HepG2 (cell line): ENCODE data around the gene USP2. TPM values are rescaled to one million over a fixed set of nuclear protein-coding genes. Genes with fewer than 3 reads are reported as not detected.

Experiments used
- ATAC-seq: fragments of 200-7000 bp; cut with Tn5 transposase; 3 replicates; pipeline ENCODE4 v1.9.1; 2020; ENCODE audit warnings: mild to moderate bottlenecking, moderate library complexity
- BruUV-seq: library from RNA; stranded (reverse); fragments of 400-500 nt; replicated peaks from 2 replicates; lab custom pipeline; 2021; lab: Mats Ljungman, UMichigan
- CTCF ChIA-PET: fragments of 300-600 bp; formaldehyde crosslinking; extraction: SDS; loops from one replicate; lab custom pipeline; 2021; ENCODE audit warnings: low total read pairs, inconsistent platforms, low intra/inter-chr PET ratio; lab: Yijun Ruan, JAX
- POLR2A ChIA-PET: fragments of 350-600 bp; sonication (Branson Sonifier 250); formaldehyde crosslinking; loops from one replicate; lab custom pipeline; 2020; ENCODE audit warnings: antibody characterized with exemption, inconsistent platforms; lab: Yijun Ruan, JAX
- DNase-seq: peaks from one replicate; pipeline ENCODE4 v3.0.0-alpha.2; 2015; ENCODE audit warnings: low spot score
- FAIRE-seq: peaks from 3 replicates; lab custom pipeline; 2011; peaks lifted over from hg19 to GRCh38; lab: Jason Lieb, UNC
- H2AFZ ChIP-seq: one replicate; pipeline ENCODE4 v1.6.1; 2011; ENCODE audit warnings: low read length, inconsistent platforms
- H3K27ac ChIP-seq: fragments of 300-600 bp; 3 replicates; pipeline ENCODE4 v1.8.0; 2011; ENCODE audit warnings: mixed run types, mild to moderate bottlenecking, mixed read lengths, low read length, inconsistent platforms; ENCODE audit not compliant: insufficient read depth; ENCODE audit errors: extremely low read length
- H3K27me3 ChIP-seq, 2 experiments: fragments of 200-600 bp in 1 of 2; 2 replicates in 1 of 2; 3 replicates in 1 of 2; pipeline versions ENCODE4 v1.6.0 to v1.8.0; 2011; ENCODE audit warnings: low read length in 2 of 2, mild to moderate bottlenecking in 2 of 2, moderate library complexity in 2 of 2, inconsistent platforms in 1 of 2; ENCODE audit not compliant: insufficient read depth in 2 of 2, control insufficient read depth in 1 of 2
- H3K36me3 ChIP-seq, 2 experiments: fragments of 200-600 bp in 1 of 2; replicated peaks in 1 of 2; 2 replicates in 1 of 2; 3 replicates in 1 of 2; pipeline versions ENCODE4 v1.5.1 to v1.8.0; 2011; ENCODE audit warnings: low read length in 2 of 2, inconsistent platforms in 1 of 2; ENCODE audit not compliant: insufficient read depth in 2 of 2, control insufficient read depth in 1 of 2
- H3K4me1 ChIP-seq: 2 replicates; pipeline ENCODE4 v1.5.1; 2012; ENCODE audit warnings: low read length, inconsistent platforms; ENCODE audit not compliant: insufficient read depth
- H3K4me2 ChIP-seq: 2 replicates; pipeline ENCODE4 v1.6.0; 2011; ENCODE audit warnings: low read depth, low read length, inconsistent platforms
- H3K4me3 ChIP-seq, 3 experiments: fragments of 200-600 bp in 1 of 3; sonication (generic), shearing (Covaris generic) in 1 of 3; replicated peaks in 1 of 3; 2 replicates each; pipeline ENCODE4 v1.5.1; 2011 to 2016; ENCODE audit warnings: low read length in 3 of 3, inconsistent platforms in 2 of 3, low read depth in 2 of 3, mild to moderate bottlenecking in 2 of 3, control low read depth in 1 of 3, mixed read lengths in 1 of 3; ENCODE audit not compliant: insufficient read depth in 1 of 3
- H3K79me2 ChIP-seq: one replicate; pipeline ENCODE4 v1.6.1; 2011; ENCODE audit warnings: low read length, inconsistent platforms; ENCODE audit not compliant: insufficient read depth
- H3K9ac ChIP-seq: 2 replicates; pipeline ENCODE4 v1.6.0; 2011; ENCODE audit warnings: mild to moderate bottlenecking, low read depth, low read length, inconsistent platforms; ENCODE audit not compliant: insufficient read depth
- H3K9me3 ChIP-seq: 2 replicates; pipeline ENCODE4 v1.5.1; 2012; ENCODE audit warnings: mild to moderate bottlenecking, low read length
- H4K20me1 ChIP-seq: 2 replicates; pipeline ENCODE4 v1.6.0; 2011; ENCODE audit warnings: inconsistent platforms, mild to moderate bottlenecking, low read length, moderate library complexity; ENCODE audit not compliant: insufficient read depth
- HOXA5 ChIP-seq: sonication (generic); formaldehyde crosslinking; IDR thresholded peaks from 2 replicates; pipeline ENCODE4 v1.4.0; 2020; ENCODE audit warnings: missing genetic modification reagents
- MTF1 ChIP-seq: sonication (generic); formaldehyde crosslinking; IDR thresholded peaks from 2 replicates; pipeline ENCODE4 v1.5.0; 2020; ENCODE audit warnings: missing genetic modification reagents
- RXRB ChIP-seq: IDR thresholded peaks from 2 replicates; pipeline ENCODE4 v1.6.1; 2016; ENCODE audit warnings: borderline replicate concordance, missing genetic modification reagents, missing compliant biosample characterization
- SALL1 ChIP-seq: sonication (generic); formaldehyde crosslinking; IDR thresholded peaks from 2 replicates; pipeline ENCODE4 v1.8.0; 2022; ENCODE audit warnings: mild to moderate bottlenecking, missing genetic modification reagents
- SALL2 ChIP-seq: sonication (generic); formaldehyde crosslinking; IDR thresholded peaks from 2 replicates; pipeline ENCODE4 v1.8.1; 2023; ENCODE audit warnings: mild to moderate bottlenecking, missing genetic modification reagents, inconsistent platforms
- SNAI1 ChIP-seq: sonication (generic); formaldehyde crosslinking; IDR thresholded peaks from 2 replicates; pipeline ENCODE4 v1.5.0; 2020; ENCODE audit warnings: mild to moderate bottlenecking, missing genetic modification reagents, borderline replicate concordance
- SNAPC2 ChIP-seq: sonication (generic); formaldehyde crosslinking; IDR thresholded peaks from 2 replicates; pipeline ENCODE4 v1.8.1; 2022; ENCODE audit warnings: mild to moderate bottlenecking, missing genetic modification reagents
- TAF15 ChIP-seq: fragments of 200-400 bp; formaldehyde crosslinking; IDR thresholded peaks from one replicate; pipeline ENCODE4 v1.6.1; 2018; ENCODE audit warnings: mild to moderate bottlenecking, low read depth, low read length; ENCODE audit not compliant: poor library complexity, severe bottlenecking
- ZFP62 ChIP-seq: sonication (generic); formaldehyde crosslinking; IDR thresholded peaks from 2 replicates; pipeline ENCODE4 v1.4.0; 2020; ENCODE audit warnings: missing genetic modification reagents
- ZNF207 ChIP-seq: fragments of 450-650 bp; IDR thresholded peaks from 2 replicates; pipeline ENCODE4 v1.6.1; 2016; ENCODE audit warnings: antibody characterized with exemption, borderline replicate concordance
- ZNF24 ChIP-seq: fragments of 450-650 bp; IDR thresholded peaks from 2 replicates; pipeline ENCODE4 v1.6.1; 2017; ENCODE audit warnings: antibody characterized with exemption, mild to moderate bottlenecking
- ZNF766 ChIP-seq: sonication (generic); formaldehyde crosslinking; IDR thresholded peaks from 2 replicates; pipeline ENCODE4 v1.5.0; 2020; ENCODE audit warnings: missing genetic modification reagents, borderline replicate concordance
- WGBS: methylation state at CpG from one replicate; pipeline ENCODE4 v1.1.6; 2017; ENCODE audit warnings: low lambda C conversion rate; 5-methylcytosine and 5-hydroxymethylcytosine counted together
- in situ Hi-C: cut with HindIII; loops from 2 replicates; pipeline ENCODE4 v1.10.0; 2017; ENCODE audit warnings: low pct_unique_long_range_greater_than_20kb; ENCODE audit not compliant: extremely low pct_ligation_motif_present
- intact Hi-C: fragments of 100-400 bp; cut with micrococcal nuclease; formaldehyde crosslinking; loops from one replicate; pipeline ENCODE4 v1.10.0; 2022; ENCODE audit not compliant: unreplicated experiment
- polyA plus RNA-seq, 8 experiments: library from polyadenylated mRNA; depleted of rRNA in 3 of 8; stranded (reverse) in 7 of 8; unstranded in 1 of 8; fragments of >200 nt; fragmentation: Illumina TruSeq in 4 of 8; extraction: Trizol in 4 of 8; gene quantifications; 2 replicates each; pipeline versions ENCODE4 v1.2.1 to v1.2.3, GENCODE V29; 2011 to 2016; ENCODE audit warnings: low read depth in 4 of 8, missing spikeins in 1 of 8, mixed read lengths in 1 of 8; ENCODE audit not compliant: insufficient read depth in 1 of 8
- total RNA-seq, 5 experiments: library from RNA; depleted of rRNA; stranded (reverse); fragments of >200 nt; fragmentation: Illumina TruSeq; extraction: Trizol; gene quantifications; 2 replicates each; pipeline ENCODE4 v1.2.3, GENCODE V29; 2016; ENCODE audit warnings: low read depth in 1 of 5
- TF ChIP-seq, protein P1 (sequence below): IDR thresholded peaks from 2 replicates; pipeline ENCODE4 v1.6.1; 2018; ENCODE audit warnings: missing genetic modification reagents, mild to moderate bottlenecking, missing compliant biosample characterization
- TF ChIP-seq, protein P2 (sequence below): sonication (generic); formaldehyde crosslinking; IDR thresholded peaks from 2 replicates; pipeline ENCODE4 v1.8.0; 2022; ENCODE audit warnings: mild to moderate bottlenecking, missing genetic modification reagents; ENCODE audit not compliant: insufficient replicate concordance
- TF ChIP-seq, protein P3 (sequence below): sonication (generic); formaldehyde crosslinking; IDR thresholded peaks from 2 replicates; pipeline ENCODE4 v1.5.0; 2020; ENCODE audit warnings: mild to moderate bottlenecking, missing genetic modification reagents
- TF ChIP-seq, protein P4 (sequence below): sonication (generic); formaldehyde crosslinking; conservative IDR thresholded peaks from 2 replicates; pipeline ENCODE4 v1.4.0; 2020; ENCODE audit warnings: missing genetic modification reagents

The USP2 gene
- total and polyA plus RNA-seq, 2 of the 13 experiments (the other 11 are each of a cell fraction or from before 2014, with no cell fraction given), result 2.5 to 6.0 TPM

DNA sequence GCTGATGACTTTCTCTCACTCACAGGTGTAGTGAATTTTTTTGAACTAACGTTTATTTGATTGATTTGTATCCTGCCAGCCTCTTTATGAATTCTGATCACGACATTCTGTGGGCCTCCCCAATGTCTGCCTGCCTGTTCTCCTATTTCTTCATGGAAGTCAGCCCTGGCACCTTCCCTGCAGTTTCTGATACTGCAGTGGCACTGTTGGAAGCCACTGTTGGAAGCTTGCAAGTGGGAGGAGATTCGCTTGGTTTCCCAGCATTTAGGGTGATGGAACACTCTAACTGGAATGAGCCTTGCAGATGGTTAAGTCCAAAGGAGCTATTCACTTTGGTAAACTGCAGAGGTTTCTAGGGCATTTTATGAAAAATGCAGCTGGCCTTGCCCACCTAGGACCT lies 42.8 kb upstream of the USP2 start (continued):
- TF ChIP-seq, protein P1, sequence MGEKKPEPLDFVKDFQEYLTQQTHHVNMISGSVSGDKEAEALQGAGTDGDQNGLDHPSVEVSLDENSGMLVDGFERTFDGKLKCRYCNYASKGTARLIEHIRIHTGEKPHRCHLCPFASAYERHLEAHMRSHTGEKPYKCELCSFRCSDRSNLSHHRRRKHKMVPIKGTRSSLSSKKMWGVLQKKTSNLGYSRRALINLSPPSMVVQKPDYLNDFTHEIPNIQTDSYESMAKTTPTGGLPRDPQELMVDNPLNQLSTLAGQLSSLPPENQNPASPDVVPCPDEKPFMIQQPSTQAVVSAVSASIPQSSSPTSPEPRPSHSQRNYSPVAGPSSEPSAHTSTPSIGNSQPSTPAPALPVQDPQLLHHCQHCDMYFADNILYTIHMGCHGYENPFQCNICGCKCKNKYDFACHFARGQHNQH (CRISPR knock-in tag), result no peak

DNA sequence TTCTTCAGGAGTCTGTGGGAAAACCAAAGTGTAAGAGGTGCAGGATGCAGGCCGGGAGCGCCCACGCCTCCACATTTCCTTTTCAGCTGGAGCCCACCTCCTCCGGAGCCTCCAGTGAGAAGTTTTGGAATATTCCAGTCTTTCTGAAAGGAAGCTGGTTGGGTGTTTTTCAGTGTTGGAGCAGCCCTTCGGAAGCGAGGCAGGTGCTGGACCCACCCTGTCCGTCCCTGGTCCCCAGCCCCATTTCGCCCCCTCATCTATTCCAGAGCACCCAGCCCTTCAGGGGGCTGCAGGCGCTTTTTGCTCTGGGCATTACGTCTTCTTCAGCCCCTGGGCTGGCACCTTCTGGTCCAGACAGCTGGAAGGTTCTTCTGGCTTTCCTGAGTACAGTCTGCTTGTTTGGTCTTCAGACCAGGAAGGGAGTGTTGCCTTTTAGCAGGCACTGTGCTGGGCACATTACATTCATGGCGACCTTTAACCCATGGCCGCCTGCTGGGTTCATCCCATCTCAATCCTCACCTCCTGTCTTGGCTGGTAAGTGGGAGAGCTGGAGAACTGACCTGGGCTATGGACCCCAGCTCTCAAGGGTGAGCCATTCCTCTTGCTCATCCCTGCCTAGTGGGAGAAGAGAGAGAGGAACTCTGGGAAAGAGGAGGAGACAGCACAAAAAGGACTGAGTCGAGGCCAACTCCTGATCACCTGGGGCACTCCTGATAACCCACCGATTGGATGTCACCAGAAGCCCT lies 42.2 kb upstream of the USP2 start:
- H3K4me2 ChIP-seq, result no peak overlapping the region
- in situ Hi-C loops (no loop called here), intact Hi-C loops (no loop called here)
- no peaks in the 10 kb centered on the region; a peak in 2 of 5 replicates for H3K27me3 ChIP-seq
- H3K9ac ChIP-seq, result no peak overlapping the region
- ATAC-seq (no peak), FAIRE-seq (no peak), DNase-seq (no peak)
- no peaks in the 10 kb centered on the region for H3K79me2 ChIP-seq
- no peaks in the 10 kb centered on the region for H3K9me3 ChIP-seq
- CTCF ChIA-PET, result no interaction called here
- H3K4me3 ChIP-seq, result no peak overlapping the region
- H4K20me1 ChIP-seq, result no peaks in the 10 kb centered on the region
- POLR2A ChIA-PET, result no interaction called here
- H3K36me3 ChIP-seq, result no peaks in the 10 kb centered on the region
- no TSS peak for BruUV-seq
- no peak for TF ChIP-seq ZNF207
- no peak for TF ChIP-seq MTF1 (CRISPR knock-in tag)
- TF ChIP-seq SNAPC2 (CRISPR knock-in tag), result no peak
- TF ChIP-seq TAF15, result no peak
- TF ChIP-seq RXRB (CRISPR knock-in tag), result no peak
- TF ChIP-seq, protein P2, sequence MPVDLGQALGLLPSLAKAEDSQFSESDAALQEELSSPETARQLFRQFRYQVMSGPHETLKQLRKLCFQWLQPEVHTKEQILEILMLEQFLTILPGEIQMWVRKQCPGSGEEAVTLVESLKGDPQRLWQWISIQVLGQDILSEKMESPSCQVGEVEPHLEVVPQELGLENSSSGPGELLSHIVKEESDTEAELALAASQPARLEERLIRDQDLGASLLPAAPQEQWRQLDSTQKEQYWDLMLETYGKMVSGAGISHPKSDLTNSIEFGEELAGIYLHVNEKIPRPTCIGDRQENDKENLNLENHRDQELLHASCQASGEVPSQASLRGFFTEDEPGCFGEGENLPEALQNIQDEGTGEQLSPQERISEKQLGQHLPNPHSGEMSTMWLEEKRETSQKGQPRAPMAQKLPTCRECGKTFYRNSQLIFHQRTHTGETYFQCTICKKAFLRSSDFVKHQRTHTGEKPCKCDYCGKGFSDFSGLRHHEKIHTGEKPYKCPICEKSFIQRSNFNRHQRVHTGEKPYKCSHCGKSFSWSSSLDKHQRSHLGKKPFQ (CRISPR knock-in tag), result no peak
- no peak for TF ChIP-seq ZNF766
- TF ChIP-seq, protein P3, sequence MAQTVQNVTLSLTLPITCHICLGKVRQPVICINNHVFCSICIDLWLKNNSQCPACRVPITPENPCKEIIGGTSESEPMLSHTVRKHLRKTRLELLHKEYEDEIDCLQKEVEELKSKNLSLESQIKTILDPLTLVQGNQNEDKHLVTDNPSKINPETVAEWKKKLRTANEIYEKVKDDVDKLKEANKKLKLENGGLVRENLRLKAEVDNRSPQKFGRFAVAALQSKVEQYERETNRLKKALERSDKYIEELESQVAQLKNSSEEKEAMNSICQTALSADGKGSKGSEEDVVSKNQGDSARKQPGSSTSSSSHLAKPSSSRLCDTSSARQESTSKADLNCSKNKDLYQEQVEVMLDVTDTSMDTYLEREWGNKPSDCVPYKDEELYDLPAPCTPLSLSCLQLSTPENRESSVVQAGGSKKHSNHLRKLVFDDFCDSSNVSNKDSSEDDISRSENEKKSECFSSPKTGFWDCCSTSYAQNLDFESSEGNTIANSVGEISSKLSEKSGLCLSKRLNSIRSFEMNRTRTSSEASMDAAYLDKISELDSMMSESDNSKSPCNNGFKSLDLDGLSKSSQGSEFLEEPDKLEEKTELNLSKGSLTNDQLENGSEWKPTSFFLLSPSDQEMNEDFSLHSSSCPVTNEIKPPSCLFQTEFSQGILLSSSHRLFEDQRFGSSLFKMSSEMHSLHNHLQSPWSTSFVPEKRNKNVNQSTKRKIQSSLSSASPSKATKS (CRISPR knock-in tag), result no peak
- TF ChIP-seq, protein P4, sequence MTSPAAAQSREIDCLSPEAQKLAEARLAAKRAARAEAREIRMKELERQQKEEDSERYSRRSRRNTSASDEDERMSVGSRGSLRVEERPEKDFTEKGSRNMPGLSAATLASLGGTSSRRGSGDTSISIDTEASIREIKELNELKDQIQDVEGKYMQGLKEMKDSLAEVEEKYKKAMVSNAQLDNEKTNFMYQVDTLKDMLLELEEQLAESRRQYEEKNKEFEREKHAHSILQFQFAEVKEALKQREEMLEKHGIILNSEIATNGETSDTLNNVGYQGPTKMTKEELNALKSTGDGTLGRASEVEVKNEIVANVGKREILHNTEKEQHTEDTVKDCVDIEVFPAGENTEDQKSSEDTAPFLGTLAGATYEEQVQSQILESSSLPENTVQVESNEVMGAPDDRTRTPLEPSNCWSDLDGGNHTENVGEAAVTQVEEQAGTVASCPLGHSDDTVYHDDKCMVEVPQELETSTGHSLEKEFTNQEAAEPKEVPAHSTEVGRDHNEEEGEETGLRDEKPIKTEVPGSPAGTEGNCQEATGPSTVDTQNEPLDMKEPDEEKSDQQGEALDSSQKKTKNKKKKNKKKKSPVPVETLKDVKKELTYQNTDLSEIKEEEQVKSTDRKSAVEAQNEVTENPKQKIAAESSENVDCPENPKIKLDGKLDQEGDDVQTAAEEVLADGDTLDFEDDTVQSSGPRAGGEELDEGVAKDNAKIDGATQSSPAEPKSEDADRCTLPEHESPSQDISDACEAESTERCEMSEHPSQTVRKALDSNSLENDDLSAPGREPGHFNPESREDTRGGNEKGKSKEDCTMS (CRISPR knock-in tag), result no peak
- TF ChIP-seq SALL2, result no peak
- TF ChIP-seq SNAI1, result no peak
- no peak for TF ChIP-seq SALL1 (CRISPR knock-in tag)
- TF ChIP-seq ZNF24, result no peak
- TF ChIP-seq ZFP62 (CRISPR knock-in tag), result no peak
- TF ChIP-seq HOXA5 (CRISPR knock-in tag), result no peak
- H3K27ac ChIP-seq, result no peak overlapping the region
- H2AFZ ChIP-seq, result no peak overlapping the region
- H3K4me1 ChIP-seq, result peaks cover 11% of the 10 kb centered on the region; the same call in 1 of the 2 replicates
- 86% methylated on average over 10 of the region's 14 CpGs for WGBS
